ENCODE results near the gene USP9X. TPM values are rescaled to one million over a fixed set of nuclear protein-coding genes. Genes with fewer than 3 reads are reported as not detected.
A peak's percentile ranks its signal among the peaks of the same experiment; 100 is the strongest.
"Not testable (repeated sequence)": the region's sequence is repeated elsewhere in the genome, so short reads cannot be mapped to it uniquely, and the experiment has no call there.

Gene USP9X
- total RNA-seq, 3 donors from 2014 or later: 99.0 to 124 (median 112) TPM

DNA sequence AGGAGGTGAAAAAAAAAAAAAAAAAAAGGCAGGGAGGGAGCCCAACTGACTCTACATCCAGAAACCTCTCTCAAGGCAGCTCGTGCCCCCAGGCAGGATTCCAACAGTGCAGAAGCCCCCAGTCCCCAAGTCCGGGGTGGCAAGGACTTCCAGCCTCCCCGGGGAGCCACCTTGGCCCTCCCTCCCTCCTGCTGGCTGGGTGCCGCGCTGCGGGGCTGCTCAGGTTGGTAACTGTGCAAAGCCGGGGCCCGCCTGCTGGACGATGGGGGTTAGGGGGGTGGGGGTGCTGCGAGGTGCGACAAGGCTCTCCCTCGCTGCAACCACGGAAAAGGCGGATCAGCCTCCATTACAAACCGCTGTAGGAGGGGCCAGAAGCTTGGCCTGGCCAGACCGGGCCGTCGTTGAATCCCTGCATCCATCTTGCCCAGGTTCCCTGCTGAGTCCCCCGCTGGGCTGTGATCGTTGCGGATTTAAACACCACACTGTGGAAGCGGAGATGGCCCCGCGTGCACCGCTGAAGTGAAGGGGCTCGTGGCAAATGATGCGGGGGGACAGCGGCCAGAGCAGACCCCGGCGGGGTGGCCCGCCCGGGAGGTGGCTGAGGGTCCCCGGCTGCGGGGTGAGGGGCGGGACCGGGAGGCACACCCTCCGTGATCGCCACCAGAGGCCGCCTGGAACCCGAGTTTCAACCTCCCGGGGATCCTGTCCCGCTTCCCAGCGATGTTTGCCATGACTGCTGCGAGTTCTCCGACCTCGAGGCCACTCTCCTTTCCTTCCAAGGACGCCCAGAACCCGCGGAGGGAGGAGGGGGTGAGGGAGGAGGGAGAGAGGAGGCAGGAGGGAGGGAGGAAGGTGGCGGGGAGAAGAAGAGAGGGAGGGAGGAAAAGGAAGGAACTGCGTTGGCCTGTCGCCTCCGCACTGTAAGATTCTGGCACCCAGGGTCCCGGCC lies 190.7 kb downstream of the USP9X start:
- peak overlapping the region; percentile 48 to 53 for H3K27ac ChIP-seq
- DNase-seq (ENCODE audit: low spot score in 2 of 2): peak; percentile 32 to 64
- intact Hi-C loops (cut with DNase I; ENCODE audit: low total_unique reads): no loop called here
- TF ChIP-seq, protein P1, sequence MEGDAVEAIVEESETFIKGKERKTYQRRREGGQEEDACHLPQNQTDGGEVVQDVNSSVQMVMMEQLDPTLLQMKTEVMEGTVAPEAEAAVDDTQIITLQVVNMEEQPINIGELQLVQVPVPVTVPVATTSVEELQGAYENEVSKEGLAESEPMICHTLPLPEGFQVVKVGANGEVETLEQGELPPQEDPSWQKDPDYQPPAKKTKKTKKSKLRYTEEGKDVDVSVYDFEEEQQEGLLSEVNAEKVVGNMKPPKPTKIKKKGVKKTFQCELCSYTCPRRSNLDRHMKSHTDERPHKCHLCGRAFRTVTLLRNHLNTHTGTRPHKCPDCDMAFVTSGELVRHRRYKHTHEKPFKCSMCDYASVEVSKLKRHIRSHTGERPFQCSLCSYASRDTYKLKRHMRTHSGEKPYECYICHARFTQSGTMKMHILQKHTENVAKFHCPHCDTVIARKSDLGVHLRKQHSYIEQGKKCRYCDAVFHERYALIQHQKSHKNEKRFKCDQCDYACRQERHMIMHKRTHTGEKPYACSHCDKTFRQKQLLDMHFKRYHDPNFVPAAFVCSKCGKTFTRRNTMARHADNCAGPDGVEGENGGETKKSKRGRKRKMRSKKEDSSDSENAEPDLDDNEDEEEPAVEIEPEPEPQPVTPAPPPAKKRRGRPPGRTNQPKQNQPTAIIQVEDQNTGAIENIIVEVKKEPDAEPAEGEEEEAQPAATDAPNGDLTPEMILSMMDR (IDR thresholded peaks at IDR 0.05): peak in 2 of 3 donors; percentile 33 to 49
- no peak for TF ChIP-seq POLR2AphosphoS5 (IDR thresholded peaks at IDR 0.05)
- H3K9me3 ChIP-seq: no peaks in the 10 kb centered on the region
- H3K4me1 ChIP-seq: peaks cover 0 to 3% of the 10 kb centered on the region in 2 donors
- peaks cover 0 to 10% of the 10 kb centered on the region in 2 donors for H3K27me3 ChIP-seq
- no peaks in the 10 kb centered on the region for H3K36me3 ChIP-seq
- peak overlapping the region; percentile 44 to 72 (median 56) for H3K4me3 ChIP-seq

DNA sequence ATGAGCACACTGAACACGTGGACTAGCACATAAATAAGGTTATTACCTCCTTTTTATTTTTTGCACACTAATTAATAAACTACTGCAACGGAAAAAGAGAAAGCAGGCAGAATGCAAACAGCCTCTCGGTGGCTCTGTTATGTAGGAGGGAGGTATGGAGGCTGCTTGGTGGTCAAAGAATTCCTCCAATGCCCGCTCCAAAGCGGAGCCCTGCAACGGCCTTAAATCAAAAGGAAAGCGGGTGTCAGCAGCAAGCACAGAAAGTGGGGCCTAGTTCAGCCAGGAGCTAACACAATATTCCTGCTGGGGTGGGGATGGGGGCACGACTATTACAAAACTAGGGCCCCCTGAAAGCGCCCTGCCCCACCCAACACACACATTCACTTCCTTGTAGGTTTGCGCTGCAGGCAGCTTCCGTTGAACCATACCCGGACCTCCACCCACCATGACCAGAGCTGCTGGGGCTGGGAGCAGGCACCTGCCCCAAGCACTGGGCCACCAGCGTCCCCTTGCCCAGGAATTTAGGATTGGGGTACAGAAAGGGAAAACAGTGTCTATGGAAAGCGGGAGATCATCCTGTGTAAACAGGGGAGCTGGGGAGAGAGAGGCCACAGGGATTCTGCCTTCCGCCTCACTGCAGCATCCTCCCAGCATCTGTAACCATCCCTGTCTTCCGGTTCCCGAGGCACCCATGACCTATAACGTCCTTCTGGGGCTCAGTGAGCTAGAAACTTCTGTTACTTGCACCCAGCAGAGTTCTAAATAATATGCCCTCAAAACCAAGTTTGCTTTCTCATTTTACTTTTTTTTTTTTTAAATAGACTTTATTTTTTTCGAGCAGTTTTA lies 191.6 kb downstream of the USP9X start:
- peak overlapping the region; percentile 48 to 53 for H3K27ac ChIP-seq
- H3K4me3 ChIP-seq: peak overlapping the region; percentile 44 to 72 (median 56)
- intact Hi-C loops (cut with DNase I; ENCODE audit: low total_unique reads): no loop called here
- no peak for DNase-seq (ENCODE audit: low spot score in 2 of 2)
- H3K4me1 ChIP-seq: peaks cover 0 to 3% of the 10 kb centered on the region in 2 donors
- TF ChIP-seq, protein P1 (IDR thresholded peaks at IDR 0.05): no peak
- no peak for TF ChIP-seq POLR2A (IDR thresholded peaks at IDR 0.05)
- no peak for TF ChIP-seq POLR2AphosphoS5 (IDR thresholded peaks at IDR 0.05)
- no peaks in the 10 kb centered on the region for H3K9me3 ChIP-seq
- no peaks in the 10 kb centered on the region for H3K36me3 ChIP-seq
- H3K27me3 ChIP-seq: peaks cover 0 to 10% of the 10 kb centered on the region in 2 donors

DNA sequence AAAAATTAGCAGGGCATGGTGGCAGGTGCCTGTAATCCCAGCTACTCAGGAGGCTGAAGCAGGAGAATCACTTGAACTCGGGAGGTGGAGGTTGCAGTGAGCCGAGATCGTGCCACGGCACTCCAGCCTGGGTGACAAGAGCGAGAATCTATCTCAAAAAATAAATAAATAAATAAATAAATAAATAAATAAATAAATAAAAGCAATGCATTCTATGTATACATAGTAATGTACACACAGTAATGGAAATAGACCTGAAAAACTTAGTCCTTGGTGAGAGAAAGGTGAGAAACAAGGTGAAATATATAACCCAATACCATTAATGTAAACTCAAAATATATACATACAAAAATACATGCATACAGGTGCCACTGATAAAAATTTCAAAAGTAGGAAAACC lies 197.1 kb downstream of the USP9X start:
- H3K27ac ChIP-seq; intact Hi-C loops (cut with DNase I; ENCODE audit: low total_unique reads); H3K4me3 ChIP-seq; DNase-seq (ENCODE audit: low spot score in 2 of 2); H3K36me3 ChIP-seq; H3K27me3 ChIP-seq; H3K9me3 ChIP-seq; H3K4me1 ChIP-seq: not testable (repeated sequence)

DNA sequence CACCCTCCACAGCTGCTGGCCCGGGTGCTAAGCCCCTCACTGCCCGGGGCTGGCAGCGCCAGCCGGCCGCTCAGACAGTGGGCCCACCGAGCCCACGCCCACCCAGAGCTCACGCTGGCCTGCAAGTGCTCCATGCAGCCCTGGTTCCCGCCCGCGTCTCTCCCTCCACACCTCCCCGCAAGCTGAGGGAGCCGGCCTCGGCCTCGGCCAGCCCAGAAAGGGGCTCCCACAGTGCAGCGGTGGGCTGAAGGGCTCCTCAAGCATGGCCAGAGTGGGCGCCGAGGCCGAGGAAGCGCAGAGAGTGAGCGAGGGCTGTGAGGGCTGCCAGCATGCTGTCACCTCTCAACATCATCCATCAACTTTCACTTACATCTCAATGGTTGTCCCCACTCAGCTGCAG lies 200.7 kb downstream of the USP9X start:
- H3K9me3 ChIP-seq; H3K27me3 ChIP-seq; H3K27ac ChIP-seq; H3K36me3 ChIP-seq; intact Hi-C loops (cut with DNase I; ENCODE audit: low total_unique reads); H3K4me1 ChIP-seq; H3K4me3 ChIP-seq; DNase-seq (ENCODE audit: low spot score in 2 of 2): not testable (repeated sequence)

Other genes with a start within 250 kb of the USP9X start
- gene DDX3X, start 248.7 kb downstream of the USP9X start, total RNA-seq: 100 to 1,000 TPM; 239 to 375 (median 248) TPM

Measured in breast epithelium (tissue), 4 donors.